Endodermal cell (in vitro differentiated cells): ENCODE results near the gene KIAA0513. TPM values are rescaled to one million over a fixed set of nuclear protein-coding genes. Genes with fewer than 3 reads are reported as not detected.

Experiments
- DNase-seq: peaks from one replicate; pipeline ENCODE4 v3.0.0-alpha.2; 2017
- H3K27ac ChIP-seq: 2 replicates; pipeline ENCODE4 v1.5.1; 2013; ENCODE audit warnings: mild to moderate bottlenecking, low read depth, low read length, moderate library complexity
- H3K27me3 ChIP-seq: 2 replicates; pipeline ENCODE4 v1.6.1; 2013; ENCODE audit warnings: mild to moderate bottlenecking, low read length, moderate library complexity; ENCODE audit not compliant: insufficient read depth, control insufficient read depth, poor library complexity, severe bottlenecking
- H3K36me3 ChIP-seq: 2 replicates; pipeline ENCODE4 v1.7.0; 2013; ENCODE audit warnings: mild to moderate bottlenecking, low read length, moderate library complexity; ENCODE audit not compliant: control insufficient read depth, insufficient read depth
- H3K4me1 ChIP-seq: one replicate; pipeline ENCODE4 v1.7.0; 2013; ENCODE audit warnings: low read length; ENCODE audit not compliant: control insufficient read depth, insufficient read depth
- H3K4me3 ChIP-seq: 2 replicates; pipeline ENCODE4 v1.5.1; 2013; ENCODE audit warnings: mild to moderate bottlenecking, low read length, moderate library complexity
- H3K9ac ChIP-seq: 2 replicates; pipeline ENCODE4 v1.6.1; 2013; ENCODE audit warnings: mild to moderate bottlenecking, low read length, moderate library complexity; ENCODE audit not compliant: poor library complexity, severe bottlenecking; ENCODE audit errors: extremely low read depth
- H3K9me3 ChIP-seq: 2 replicates; pipeline ENCODE4 v1.6.1; 2013; ENCODE audit warnings: mild to moderate bottlenecking, low read length, moderate library complexity; ENCODE audit not compliant: control insufficient read depth
- H3K27ac Mint-ChIP-seq: 2 replicates; pipeline ENCODE4 v1.8.0; 2020; ENCODE audit warnings: mixed read lengths
- H3K27me3 Mint-ChIP-seq: 2 replicates; pipeline ENCODE4 v1.8.0; 2021; ENCODE audit warnings: mild to moderate bottlenecking, mixed read lengths; ENCODE audit not compliant: insufficient read depth
- H3K36me3 Mint-ChIP-seq: 2 replicates; pipeline ENCODE4 v1.8.0; 2020; ENCODE audit warnings: low read depth, mixed read lengths
- H3K4me1 Mint-ChIP-seq: 2 replicates; pipeline ENCODE4 v1.8.0; 2020; ENCODE audit warnings: mixed read lengths
- H3K4me3 Mint-ChIP-seq: 2 replicates; pipeline ENCODE4 v1.8.0; 2020; ENCODE audit warnings: mild to moderate bottlenecking, moderate library complexity, mixed read lengths
- H3K9me3 Mint-ChIP-seq: 2 replicates; pipeline ENCODE4 v1.8.0; 2020; ENCODE audit warnings: mild to moderate bottlenecking, mixed read lengths
- WGBS, 2 experiments: methylation state at CpG; one replicate each; pipeline versions ENCODE4 v1.1.5 to v1.1.7; 2013; ENCODE audit warnings: missing lambda C conversion rate in 2 of 2, mixed read lengths in 1 of 2; ENCODE audit not compliant: insufficient coverage in 1 of 2, insufficient read length in 1 of 2; 5-methylcytosine and 5-hydroxymethylcytosine counted together
- total RNA-seq, 2 donors: library from RNA; stranded (reverse); fragmentation: NEBNext Ultra II Directional in 1 of 2; extraction: Animal tissue kit (Norgen Biotek cat#: 25700) in 1 of 2; gene quantifications; 2 replicates in 1 of 2; 3 replicates in 1 of 2; pipeline ENCODE4 v1.2.1, GENCODE V29; 2021
- TF ChIP-seq, protein P1 (sequence below): fragments of 200-600 bp; sonication (generic); conservative IDR thresholded peaks from 2 replicates; pipeline ENCODE4 v1.5.0; 2021; ENCODE audit warnings: antibody characterized with exemption, mild to moderate bottlenecking

KIAA0513 gene
- total RNA-seq, 2 donors from 2014 or later = 9.2 to 16.0 TPM

DNA sequence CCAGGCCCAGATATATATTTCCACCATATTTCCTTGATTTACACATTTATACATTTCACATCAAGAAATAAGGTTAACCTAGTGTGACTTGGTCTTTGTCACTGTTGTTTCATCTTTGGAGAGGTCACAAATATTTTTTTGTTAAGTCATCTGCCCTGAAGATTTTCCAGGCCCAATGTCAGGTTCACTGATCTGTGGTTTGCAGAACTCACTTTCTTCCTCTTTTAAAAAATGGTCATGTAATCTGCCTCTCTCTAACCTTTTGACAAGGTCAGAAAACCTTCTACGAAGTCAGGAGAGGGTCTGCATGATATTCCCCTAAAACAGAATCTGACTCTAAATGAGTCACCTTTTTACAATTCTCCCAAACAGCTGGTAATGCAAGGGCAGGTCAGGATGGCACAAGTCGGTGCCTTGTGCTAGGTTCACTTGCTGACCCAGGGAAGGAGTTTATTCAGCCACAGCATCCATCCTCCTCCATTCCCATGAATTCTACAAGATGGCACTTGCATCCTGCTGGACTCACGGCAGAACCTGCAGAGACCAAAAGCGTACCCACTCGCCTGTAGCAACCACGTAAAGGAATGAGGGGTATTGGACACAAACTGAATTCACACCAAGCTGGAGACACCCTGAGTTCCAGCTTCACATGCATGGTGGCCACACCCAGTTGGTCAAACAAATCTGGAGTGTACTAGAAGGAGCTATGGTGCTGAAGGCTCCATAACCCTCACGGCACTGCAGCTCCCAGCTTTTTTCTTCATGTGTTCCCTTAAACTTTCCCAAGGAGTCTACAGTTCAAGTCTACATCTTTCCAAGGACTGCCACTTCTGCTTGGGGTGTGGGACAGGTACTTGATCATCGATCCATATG, 1.6 kb upstream of the KIAA0513 start:
- 90 to 93% methylated on average over 6 to 8 of the region's 8 CpGs for WGBS, 2 experiments

DNA sequence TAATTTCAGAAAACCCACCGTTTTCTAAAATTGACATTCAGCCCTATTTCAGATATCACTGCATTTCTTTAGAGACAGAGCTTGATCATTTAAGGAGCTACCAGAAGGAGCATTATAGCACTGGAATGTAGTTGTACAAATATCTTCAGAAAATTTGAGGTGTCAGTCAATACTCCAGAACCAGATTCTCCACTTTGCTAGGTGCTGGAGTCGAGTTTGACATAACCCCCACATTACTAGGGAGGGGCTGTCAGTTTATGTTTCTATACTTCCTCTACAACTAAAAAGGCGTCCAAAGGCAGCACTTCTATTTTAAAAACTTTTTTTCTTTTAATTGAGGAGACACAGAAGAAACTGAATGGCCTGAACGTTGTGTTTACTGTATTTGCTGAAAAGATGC, 892 bp upstream of the KIAA0513 start:
- Mint-ChIP-seq H3K4me3 (peak overlapping the region; percentile 76), H3K27me3 (peaks cover 16% of the 10 kb centered on the region), H3K4me1 (peaks cover 19% of the 10 kb centered on the region), H3K27ac (no peak overlapping the region), H3K36me3 (peaks cover 2% of the 10 kb centered on the region), H3K9me3 (no peaks in the 10 kb centered on the region)
- Histone ChIP-seq H3K27me3 (peaks cover 13% of the 10 kb centered on the region), H3K9ac (no peak overlapping the region), H3K4me3 (peak overlapping the region; percentile 83), H3K9me3 (no peaks in the 10 kb centered on the region), H3K27ac (no peak overlapping the region), H3K4me1 (no peaks in the 10 kb centered on the region), H3K36me3 (no peaks in the 10 kb centered on the region)
- no peak for DNase-seq
- TF ChIP-seq, protein P1, sequence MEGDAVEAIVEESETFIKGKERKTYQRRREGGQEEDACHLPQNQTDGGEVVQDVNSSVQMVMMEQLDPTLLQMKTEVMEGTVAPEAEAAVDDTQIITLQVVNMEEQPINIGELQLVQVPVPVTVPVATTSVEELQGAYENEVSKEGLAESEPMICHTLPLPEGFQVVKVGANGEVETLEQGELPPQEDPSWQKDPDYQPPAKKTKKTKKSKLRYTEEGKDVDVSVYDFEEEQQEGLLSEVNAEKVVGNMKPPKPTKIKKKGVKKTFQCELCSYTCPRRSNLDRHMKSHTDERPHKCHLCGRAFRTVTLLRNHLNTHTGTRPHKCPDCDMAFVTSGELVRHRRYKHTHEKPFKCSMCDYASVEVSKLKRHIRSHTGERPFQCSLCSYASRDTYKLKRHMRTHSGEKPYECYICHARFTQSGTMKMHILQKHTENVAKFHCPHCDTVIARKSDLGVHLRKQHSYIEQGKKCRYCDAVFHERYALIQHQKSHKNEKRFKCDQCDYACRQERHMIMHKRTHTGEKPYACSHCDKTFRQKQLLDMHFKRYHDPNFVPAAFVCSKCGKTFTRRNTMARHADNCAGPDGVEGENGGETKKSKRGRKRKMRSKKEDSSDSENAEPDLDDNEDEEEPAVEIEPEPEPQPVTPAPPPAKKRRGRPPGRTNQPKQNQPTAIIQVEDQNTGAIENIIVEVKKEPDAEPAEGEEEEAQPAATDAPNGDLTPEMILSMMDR = no peak
- 88 to 100% methylated on average over 2 to 4 of the region's 4 CpGs for WGBS, 2 experiments

More for the DNA sequence above, 1.6 kb upstream of the KIAA0513 start:
- Histone ChIP-seq H3K9me3 (no peaks in the 10 kb centered on the region), H3K9ac (no peak overlapping the region), H3K27me3 (peaks cover 13% of the 10 kb centered on the region), H3K4me1 (no peaks in the 10 kb centered on the region), H3K36me3 (no peaks in the 10 kb centered on the region), H3K27ac (no peak overlapping the region), H3K4me3 (no peak overlapping the region)
- Mint-ChIP-seq H3K27me3 (peaks cover 14% of the 10 kb centered on the region), H3K27ac (no peak overlapping the region), H3K4me3 (peak overlapping the region; percentile 76), H3K4me1 (peaks cover 19% of the 10 kb centered on the region), H3K36me3 (no peaks in the 10 kb centered on the region), H3K9me3 (no peaks in the 10 kb centered on the region)
- DNase-seq = no peak
- TF ChIP-seq, protein P1 = no peak

DNA sequence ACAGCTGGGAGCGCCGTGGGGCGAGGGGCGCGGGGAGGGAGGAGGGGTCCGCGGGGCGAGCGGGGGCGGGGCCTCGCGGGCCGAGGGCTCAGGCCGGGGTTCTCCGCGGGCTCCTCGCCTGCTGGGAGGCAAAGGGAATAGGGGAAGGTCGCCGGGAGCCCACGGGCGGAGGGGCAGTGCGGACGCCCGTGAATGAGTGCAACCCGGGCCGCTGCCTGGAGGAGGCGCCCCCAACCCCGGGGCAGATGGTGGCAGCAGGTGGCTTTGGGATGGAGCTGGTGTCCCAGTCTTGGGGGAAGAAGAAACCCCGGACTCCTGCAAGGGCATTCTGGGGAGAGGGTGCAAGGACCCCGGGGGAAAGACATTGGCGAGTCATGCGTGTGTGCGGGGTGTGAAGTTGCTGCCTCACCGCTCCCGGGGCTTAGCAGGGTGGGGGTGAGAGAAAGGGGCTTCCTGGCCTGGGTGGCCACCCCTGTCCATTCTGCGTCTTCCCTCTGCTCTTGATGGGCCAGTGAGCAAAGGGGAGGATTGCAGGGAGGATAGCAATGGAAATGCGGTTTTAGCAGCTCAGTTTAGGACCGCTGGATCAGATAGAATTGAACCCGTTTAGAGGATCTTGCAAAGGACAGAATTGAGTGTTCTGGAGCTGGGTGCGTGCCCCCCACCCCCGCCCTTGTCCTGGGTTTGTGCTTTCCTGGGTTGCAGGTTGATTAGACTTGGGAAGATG, 526 bp downstream of the KIAA0513 start:
- Histone ChIP-seq H3K9ac (no peak overlapping the region), H3K4me1 (no peaks in the 10 kb centered on the region), H3K9me3 (no peaks in the 10 kb centered on the region), H3K27ac (no peak overlapping the region), H3K27me3 (peaks cover 13% of the 10 kb centered on the region), H3K36me3 (no peaks in the 10 kb centered on the region), H3K4me3 (peak overlapping the region; percentile 83)
- Mint-ChIP-seq H3K4me3 (peak overlapping the region; percentile 76), H3K9me3 (no peaks in the 10 kb centered on the region), H3K27me3 (peaks cover 16% of the 10 kb centered on the region), H3K27ac (no peak overlapping the region), H3K36me3 (peaks cover 5% of the 10 kb centered on the region), H3K4me1 (peaks cover 19% of the 10 kb centered on the region)
- TF ChIP-seq, protein P1 = peak; percentile 52
- 6 to 9% methylated on average over 22 to 30 of the region's 41 CpGs for WGBS, 2 experiments
- no peak for DNase-seq
